Esophagus muscularis mucosa (tissue), 3 donors: ENCODE data around the gene SIGLEC6.

Experiments
- POLR2A ChIP-seq: fragments of 450-650 bp; IDR thresholded peaks from one replicate; pipeline ENCODE4 v1.6.1; 2017; ENCODE audit warnings: antibody characterized with exemption, moderate library complexity, mild to moderate bottlenecking, low read depth
- TF ChIP-seq, protein P1 (sequence below), 3 experiments: fragments of 200-600 bp in 2 of 3; fragments of 450-650 bp in 1 of 3; sonication (generic) in 2 of 3; IDR thresholded peaks; one replicate each; pipeline ENCODE4 v1.5.1; 2017 to 2019; ENCODE audit warnings: antibody characterized with exemption in 3 of 3, mild to moderate bottlenecking in 2 of 3, moderate library complexity in 1 of 3

DNA sequence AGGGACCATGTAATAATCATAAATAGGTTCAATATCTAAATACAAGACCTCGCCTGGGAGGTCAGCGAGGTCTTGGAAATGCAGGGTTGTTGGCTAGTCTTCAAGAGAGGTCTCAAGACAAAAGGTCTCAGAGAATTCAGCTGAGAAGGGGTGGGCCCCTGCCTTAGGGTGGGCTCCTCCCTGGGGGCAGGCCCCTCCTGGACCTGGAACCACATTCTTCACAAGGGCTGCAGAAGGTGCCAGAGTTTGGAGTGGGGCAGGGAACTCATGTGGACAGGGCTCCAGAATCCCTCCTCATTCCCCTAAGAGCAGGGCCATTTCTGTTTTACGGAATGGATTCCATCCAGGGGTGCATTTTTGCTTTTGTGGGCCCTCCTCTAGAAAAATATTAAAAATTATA, 43.0 kb downstream of the SIGLEC6 start:
- TF ChIP-seq, protein P1, sequence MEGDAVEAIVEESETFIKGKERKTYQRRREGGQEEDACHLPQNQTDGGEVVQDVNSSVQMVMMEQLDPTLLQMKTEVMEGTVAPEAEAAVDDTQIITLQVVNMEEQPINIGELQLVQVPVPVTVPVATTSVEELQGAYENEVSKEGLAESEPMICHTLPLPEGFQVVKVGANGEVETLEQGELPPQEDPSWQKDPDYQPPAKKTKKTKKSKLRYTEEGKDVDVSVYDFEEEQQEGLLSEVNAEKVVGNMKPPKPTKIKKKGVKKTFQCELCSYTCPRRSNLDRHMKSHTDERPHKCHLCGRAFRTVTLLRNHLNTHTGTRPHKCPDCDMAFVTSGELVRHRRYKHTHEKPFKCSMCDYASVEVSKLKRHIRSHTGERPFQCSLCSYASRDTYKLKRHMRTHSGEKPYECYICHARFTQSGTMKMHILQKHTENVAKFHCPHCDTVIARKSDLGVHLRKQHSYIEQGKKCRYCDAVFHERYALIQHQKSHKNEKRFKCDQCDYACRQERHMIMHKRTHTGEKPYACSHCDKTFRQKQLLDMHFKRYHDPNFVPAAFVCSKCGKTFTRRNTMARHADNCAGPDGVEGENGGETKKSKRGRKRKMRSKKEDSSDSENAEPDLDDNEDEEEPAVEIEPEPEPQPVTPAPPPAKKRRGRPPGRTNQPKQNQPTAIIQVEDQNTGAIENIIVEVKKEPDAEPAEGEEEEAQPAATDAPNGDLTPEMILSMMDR (IDR thresholded peaks at IDR 0.05): no peak
- no peak for TF ChIP-seq POLR2A
